Smooth muscle cell of the brain vasculature (primary cell): ENCODE data around the gene DND1.
"Not testable (repeated sequence)": the region's sequence is repeated elsewhere in the genome, so short reads cannot be mapped to it uniquely, and the experiment has no call there.

Experiments
- DNase-seq: peaks from one replicate; pipeline ENCODE4 v3.0.0-alpha.2; 2012; ENCODE audit warnings: low read depth, low spot score

The DND1 gene

DNA sequence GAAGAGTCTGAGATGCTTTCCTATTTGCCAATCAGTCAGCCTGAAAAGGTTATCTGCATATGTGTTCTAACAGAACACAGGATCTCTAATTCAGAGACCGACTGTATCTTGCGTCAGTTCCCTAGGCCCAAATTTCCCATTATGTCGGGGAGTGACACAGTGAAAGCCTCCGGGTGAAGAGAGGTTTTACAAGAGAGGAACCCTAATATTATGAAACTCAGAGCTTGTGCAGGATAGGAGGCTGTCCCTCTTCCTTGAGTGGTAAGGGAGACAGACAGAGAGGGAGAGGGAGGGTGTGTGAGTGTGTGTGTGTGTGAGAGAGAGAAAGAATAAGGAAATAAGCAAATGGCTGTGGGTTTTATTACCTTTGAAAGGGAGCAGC lies 42.3 kb downstream of the DND1 start:
- no peak for DNase-seq

DNA sequence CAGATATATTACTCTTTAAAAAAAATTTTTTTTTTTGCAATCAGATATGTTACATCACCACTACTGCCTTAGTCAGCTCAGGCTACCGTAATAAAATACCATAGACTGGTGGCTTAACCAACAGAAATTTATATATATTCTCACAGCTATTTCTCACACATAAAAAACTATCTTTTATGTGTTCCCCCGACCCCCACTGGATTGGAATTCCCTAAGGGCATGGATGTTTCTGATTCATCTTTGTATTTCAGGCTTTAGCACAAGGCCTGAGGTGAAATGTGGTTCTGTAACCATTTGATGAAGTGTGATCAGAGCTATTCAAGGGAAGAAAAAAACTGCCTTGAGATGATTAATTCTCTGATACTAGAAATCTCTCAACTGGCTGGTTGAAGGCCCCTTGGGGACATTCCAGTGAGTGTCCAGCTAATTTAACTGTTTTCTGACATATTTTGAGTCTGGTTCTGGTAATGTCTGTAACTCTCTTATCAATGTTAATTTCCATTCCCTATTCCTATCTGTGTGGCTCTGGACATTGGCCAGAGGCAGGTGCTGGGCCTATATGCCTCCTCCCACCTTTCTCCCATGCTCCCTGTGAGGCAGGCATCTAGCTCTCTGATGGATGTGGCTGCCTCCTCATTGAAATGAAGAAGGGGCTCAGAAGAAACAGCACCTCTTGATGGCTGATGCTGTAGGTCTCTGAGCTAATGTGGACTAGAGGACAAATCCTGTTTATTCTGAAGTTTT lies 42.9 kb downstream of the DND1 start:
- no peak for DNase-seq

DNA sequence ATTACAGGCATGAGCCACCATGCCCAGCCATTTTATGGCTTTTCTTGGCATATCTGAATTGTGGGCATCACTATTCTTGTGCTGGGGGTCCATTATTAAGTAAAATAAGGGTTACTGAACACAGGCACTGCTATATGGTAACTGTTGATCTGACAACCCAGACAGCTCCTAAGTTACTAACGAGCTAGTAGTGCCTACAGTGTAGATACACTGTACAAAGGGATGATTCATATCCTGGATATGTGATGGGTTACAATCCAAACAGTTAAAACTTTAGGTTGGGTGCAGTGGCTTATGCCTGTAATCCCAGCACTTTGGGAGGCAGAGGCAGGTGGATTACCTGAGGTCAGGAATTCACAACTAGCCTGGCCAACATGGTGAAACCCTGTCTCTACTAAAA lies 44.7 kb downstream of the DND1 start:
- no peak for DNase-seq

DNA sequence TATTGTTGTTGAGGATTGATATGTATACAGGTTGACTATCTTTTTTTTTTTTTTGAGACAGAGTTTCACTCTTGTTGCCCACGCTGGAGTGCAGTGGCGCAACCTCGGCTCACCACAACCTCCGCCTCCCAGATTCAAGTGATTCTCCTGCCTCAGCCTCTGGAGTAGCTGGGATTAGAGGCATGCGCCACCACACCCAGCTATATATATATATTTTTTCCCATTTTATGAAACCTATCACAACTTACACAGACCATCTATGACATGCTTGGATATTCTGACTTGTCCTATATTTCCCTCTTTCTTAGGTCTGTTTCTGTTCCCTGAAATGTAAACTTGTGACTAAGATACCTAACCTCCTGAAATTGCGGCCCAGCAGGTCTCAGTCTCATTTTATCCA lies 45.4 kb downstream of the DND1 start:
- no peak for DNase-seq

DNA sequence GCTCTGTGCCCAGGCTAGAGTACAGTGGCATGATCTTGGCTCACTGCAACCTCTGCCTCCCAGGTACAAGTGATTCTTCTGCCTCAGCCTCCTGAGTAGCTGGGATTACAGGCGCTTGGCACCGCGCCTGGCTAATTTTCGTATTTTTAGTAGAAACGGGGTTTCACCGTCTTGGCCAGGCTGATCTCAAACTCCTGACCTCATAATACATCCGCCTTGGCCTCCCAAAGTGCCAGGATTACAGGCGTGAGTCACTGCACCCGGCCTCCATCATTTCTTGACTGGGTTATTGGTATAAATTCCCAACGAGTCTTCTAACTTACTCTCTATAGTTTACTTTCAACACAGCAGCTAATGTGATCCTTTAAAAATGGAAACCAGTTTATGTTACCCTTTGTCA lies 48.5 kb downstream of the DND1 start:
- not testable (repeated sequence) for DNase-seq

DNA sequence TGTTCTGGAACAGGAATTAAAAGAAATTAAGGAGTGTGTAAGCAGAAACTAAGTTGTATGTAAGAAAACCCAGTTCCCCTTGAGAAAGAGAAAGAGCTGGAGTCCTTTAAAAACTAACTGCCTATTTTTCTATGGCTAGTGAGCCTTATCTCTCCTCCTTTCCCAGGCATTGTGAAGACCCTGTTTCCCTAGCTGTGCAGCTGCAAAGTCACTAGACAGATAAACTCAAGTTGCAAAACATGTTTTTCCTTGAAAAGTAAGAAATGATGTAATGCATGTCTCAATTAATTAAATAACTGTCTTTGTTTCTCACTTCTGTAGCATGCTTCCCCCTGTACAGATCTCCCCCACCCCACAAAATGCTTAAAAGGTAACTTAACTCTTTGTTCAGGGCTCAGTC lies 50.3 kb downstream of the DND1 start:
- not testable (repeated sequence) for DNase-seq

DNA sequence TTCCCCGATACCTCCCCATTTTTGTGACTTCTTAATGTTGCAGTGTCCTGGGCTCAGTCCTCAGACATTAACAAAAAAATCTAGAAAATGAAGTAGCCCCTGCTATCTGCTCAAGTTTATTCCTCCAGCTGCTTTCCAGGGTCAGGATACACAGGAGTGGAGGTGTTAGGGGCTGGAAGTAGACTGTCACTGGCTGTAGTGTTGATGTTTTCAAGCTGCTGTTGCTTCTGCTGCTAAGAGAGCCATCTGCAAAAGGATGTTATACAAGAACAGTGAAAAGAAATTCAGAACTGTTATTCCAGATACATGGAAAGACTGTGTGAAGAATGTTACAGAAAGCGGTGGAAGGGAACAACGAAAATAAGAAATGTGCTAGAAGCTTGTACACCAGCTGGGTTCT lies 51.1 kb downstream of the DND1 start:
- no peak for DNase-seq
